Stimulated activated memory B cell treated with anti-CD40 and anti-IgM and Interleukin-4, amounts not matched to agents 10 μg/mL and 1 μg/mL and 100 μg/mL, for 72 hours (primary cell): ENCODE results near the gene CYB5R2.

Experiments
- ATAC-seq: fragments of 150-1000 bp; cut with Tn5 transposase; 2 replicates; pipeline ENCODE4 v1.10.0; 2021
- H3K27ac Mint-ChIP-seq: one replicate; pipeline ENCODE4 v1.8.0; 2022; ENCODE audit warnings: mild to moderate bottlenecking, mixed read lengths
- H3K27me3 Mint-ChIP-seq: one replicate; pipeline ENCODE4 v1.8.0; 2022; ENCODE audit warnings: mixed read lengths
- H3K36me3 Mint-ChIP-seq: one replicate; pipeline ENCODE4 v1.8.0; 2022; ENCODE audit warnings: mixed read lengths
- H3K4me1 Mint-ChIP-seq: one replicate; pipeline ENCODE4 v1.8.0; 2022; ENCODE audit warnings: mixed read lengths
- H3K4me3 Mint-ChIP-seq: one replicate; pipeline ENCODE4 v1.8.0; 2022; ENCODE audit warnings: mild to moderate bottlenecking, moderate library complexity, mixed read lengths
- H3K9me3 Mint-ChIP-seq: one replicate; pipeline ENCODE4 v1.8.0; 2022; ENCODE audit warnings: mixed read lengths

Gene CYB5R2

GRCh38 chr11:7672960-7673723 is at the start of gene CYB5R2:
CYB5R2 (minus strand) TSS chr11:7673500; CDS start chr11:7672825, 675 bp downstream.
- Mint-ChIP-seq H3K4me1 (peaks cover 49% of the 10 kb centered on the region), H3K27me3 (peaks cover 11% of the 10 kb centered on the region), H3K4me3 (peak within 1 kb of the TSS; percentile 92), H3K36me3 (no peaks in the 10 kb centered on the region), H3K9me3 (peaks cover 12% of the 10 kb centered on the region), H3K27ac (peak within 1 kb of the TSS; percentile 82)
- peak; percentile 56 for ATAC-seq

GRCh38 chr11:7714786-7715185 is 41.5 kb upstream of the CYB5R2 start:
- ATAC-seq, result no peak
- peaks cover 37% of the 10 kb centered on the region for H3K27me3 Mint-ChIP-seq
- H3K4me1 Mint-ChIP-seq, result peaks cover 5% of the 10 kb centered on the region
- H3K4me3 Mint-ChIP-seq, result no peak overlapping the region
- peaks cover 18% of the 10 kb centered on the region for H3K9me3 Mint-ChIP-seq
- no peaks in the 10 kb centered on the region for H3K36me3 Mint-ChIP-seq
- no peak overlapping the region for H3K27ac Mint-ChIP-seq

- Mint-ChIP-seq H3K4me3 (no peak within 1 kb of the TSS), H3K9me3 (peaks cover 6% of the 10 kb centered on the region), H3K36me3 (no peaks in the 10 kb centered on the region), H3K27ac (no peak within 1 kb of the TSS), H3K27me3 (peaks cover 40% of the 10 kb centered on the region), H3K4me1 (no peaks in the 10 kb centered on the region)
- no peak for ATAC-seq
Observed at GRCh38 chr11:7706377-7706776, 33.1 kb upstream of the CYB5R2 start, which contains the start of gene OVCH2. OVCH2 (minus strand) TSS chr11:7706477; CDS start chr11:7706394, 83 bp downstream.

GRCh38 chr11:7703740-7704139 is 30.4 kb upstream of the CYB5R2 start:
- H3K9me3 Mint-ChIP-seq, result no peaks in the 10 kb centered on the region
- no peaks in the 10 kb centered on the region for H3K4me1 Mint-ChIP-seq
- H3K27me3 Mint-ChIP-seq, result peaks cover 21% of the 10 kb centered on the region
- no peaks in the 10 kb centered on the region for H3K36me3 Mint-ChIP-seq
- no peak overlapping the region for H3K4me3 Mint-ChIP-seq
- no peak for ATAC-seq
- H3K27ac Mint-ChIP-seq, result no peak overlapping the region

- H3K9me3 Mint-ChIP-seq, result no peaks in the 10 kb centered on the region
- no peak for ATAC-seq
- no peak overlapping the region for H3K27ac Mint-ChIP-seq
- no peaks in the 10 kb centered on the region for H3K36me3 Mint-ChIP-seq
- H3K4me3 Mint-ChIP-seq, result no peak overlapping the region
- H3K27me3 Mint-ChIP-seq, result peaks cover 29% of the 10 kb centered on the region
- no peaks in the 10 kb centered on the region for H3K4me1 Mint-ChIP-seq
Observed at GRCh38 chr11:7696424-7696823, 23.1 kb upstream of the CYB5R2 start.

- Mint-ChIP-seq H3K9me3 (no peaks in the 10 kb centered on the region), H3K36me3 (no peaks in the 10 kb centered on the region), H3K27me3 (peaks cover 29% of the 10 kb centered on the region), H3K27ac (no peak overlapping the region), H3K4me1 (no peaks in the 10 kb centered on the region), H3K4me3 (no peak overlapping the region)
- ATAC-seq, result no peak
Observed at GRCh38 chr11:7694235-7694634, 20.9 kb upstream of the CYB5R2 start.

GRCh38 chr11:7692426-7692825 is 19.1 kb upstream of the CYB5R2 start:
- H3K4me1 Mint-ChIP-seq, result no peaks in the 10 kb centered on the region
- H3K9me3 Mint-ChIP-seq, result no peaks in the 10 kb centered on the region
- no peaks in the 10 kb centered on the region for H3K36me3 Mint-ChIP-seq
- H3K27ac Mint-ChIP-seq, result no peak overlapping the region
- peaks cover 29% of the 10 kb centered on the region for H3K27me3 Mint-ChIP-seq
- H3K4me3 Mint-ChIP-seq, result no peak overlapping the region
- no peak for ATAC-seq

- ATAC-seq, result no peak
- H3K4me3 Mint-ChIP-seq, result no peak overlapping the region
- no peaks in the 10 kb centered on the region for H3K9me3 Mint-ChIP-seq
- peaks cover 29% of the 10 kb centered on the region for H3K27me3 Mint-ChIP-seq
- no peaks in the 10 kb centered on the region for H3K4me1 Mint-ChIP-seq
- no peak overlapping the region for H3K27ac Mint-ChIP-seq
- H3K36me3 Mint-ChIP-seq, result no peaks in the 10 kb centered on the region
Observed at GRCh38 chr11:7691759-7692350, 18.6 kb upstream of the CYB5R2 start.

GRCh38 chr11:7690648-7691047 is 17.3 kb upstream of the CYB5R2 start:
- H3K4me3 Mint-ChIP-seq, result no peak overlapping the region
- H3K9me3 Mint-ChIP-seq, result no peaks in the 10 kb centered on the region
- no peaks in the 10 kb centered on the region for H3K4me1 Mint-ChIP-seq
- peaks cover 29% of the 10 kb centered on the region for H3K27me3 Mint-ChIP-seq
- ATAC-seq, result no peak
- no peak overlapping the region for H3K27ac Mint-ChIP-seq
- H3K36me3 Mint-ChIP-seq, result no peaks in the 10 kb centered on the region

GRCh38 chr11:7689239-7689638 is 15.9 kb upstream of the CYB5R2 start:
- Mint-ChIP-seq H3K4me1 (no peaks in the 10 kb centered on the region), H3K4me3 (no peak overlapping the region), H3K36me3 (no peaks in the 10 kb centered on the region), H3K9me3 (no peaks in the 10 kb centered on the region), H3K27ac (no peak overlapping the region), H3K27me3 (peaks cover 26% of the 10 kb centered on the region)
- no peak for ATAC-seq

GRCh38 chr11:7688238-7688826 is 15.0 kb upstream of the CYB5R2 start:
- Mint-ChIP-seq H3K27me3 (peaks cover 17% of the 10 kb centered on the region), H3K36me3 (no peaks in the 10 kb centered on the region), H3K27ac (no peak overlapping the region), H3K4me1 (no peaks in the 10 kb centered on the region), H3K4me3 (no peak overlapping the region), H3K9me3 (no peaks in the 10 kb centered on the region)
- no peak for ATAC-seq

- Mint-ChIP-seq H3K27ac (no peak overlapping the region), H3K27me3 (peaks cover 8% of the 10 kb centered on the region), H3K36me3 (no peaks in the 10 kb centered on the region), H3K4me1 (no peaks in the 10 kb centered on the region), H3K9me3 (no peaks in the 10 kb centered on the region), H3K4me3 (no peak overlapping the region)
- no peak for ATAC-seq
Observed at GRCh38 chr11:7687386-7687785, 14.1 kb upstream of the CYB5R2 start.

GRCh38 chr11:7686761-7687160 is 13.5 kb upstream of the CYB5R2 start:
- ATAC-seq, result no peak
- Mint-ChIP-seq H3K4me1 (no peaks in the 10 kb centered on the region), H3K36me3 (no peaks in the 10 kb centered on the region), H3K27ac (no peak overlapping the region), H3K27me3 (peaks cover 8% of the 10 kb centered on the region), H3K4me3 (no peak overlapping the region), H3K9me3 (no peaks in the 10 kb centered on the region)

- Mint-ChIP-seq H3K9me3 (no peaks in the 10 kb centered on the region), H3K27me3 (peaks cover 25% of the 10 kb centered on the region), H3K4me3 (no peak overlapping the region), H3K27ac (no peak overlapping the region), H3K36me3 (no peaks in the 10 kb centered on the region), H3K4me1 (no peaks in the 10 kb centered on the region)
- ATAC-seq, result no peak
Observed at GRCh38 chr11:7683571-7683970, 10.3 kb upstream of the CYB5R2 start.

- Mint-ChIP-seq H3K27ac (no peak overlapping the region), H3K9me3 (peaks cover 12% of the 10 kb centered on the region), H3K36me3 (no peaks in the 10 kb centered on the region), H3K4me3 (no peak overlapping the region), H3K27me3 (peaks cover 28% of the 10 kb centered on the region), H3K4me1 (peaks cover 24% of the 10 kb centered on the region)
- ATAC-seq, result no peak
Observed at GRCh38 chr11:7677796-7678201, 4.5 kb upstream of the CYB5R2 start.

- H3K27ac Mint-ChIP-seq, result no peak overlapping the region
- no peak overlapping the region for H3K4me3 Mint-ChIP-seq
- H3K27me3 Mint-ChIP-seq, result peaks cover 28% of the 10 kb centered on the region
- no peak for ATAC-seq
- H3K4me1 Mint-ChIP-seq, result peaks cover 31% of the 10 kb centered on the region
- peaks cover 12% of the 10 kb centered on the region for H3K9me3 Mint-ChIP-seq
- H3K36me3 Mint-ChIP-seq, result no peaks in the 10 kb centered on the region
Observed at GRCh38 chr11:7677071-7677470, 3.8 kb upstream of the CYB5R2 start.
